ENCODE measurements around the gene OXGR1. TPM values are rescaled to one million over a fixed set of nuclear protein-coding genes. Genes with fewer than 3 reads are reported as not detected.
A peak's percentile ranks its signal among the peaks of the same experiment; 100 is the strongest.

Gene OXGR1
- total and polyA plus RNA-seq, 3 donors from 2014 or later: 0.13 to 0.43 TPM; not detected in 1

DNA sequence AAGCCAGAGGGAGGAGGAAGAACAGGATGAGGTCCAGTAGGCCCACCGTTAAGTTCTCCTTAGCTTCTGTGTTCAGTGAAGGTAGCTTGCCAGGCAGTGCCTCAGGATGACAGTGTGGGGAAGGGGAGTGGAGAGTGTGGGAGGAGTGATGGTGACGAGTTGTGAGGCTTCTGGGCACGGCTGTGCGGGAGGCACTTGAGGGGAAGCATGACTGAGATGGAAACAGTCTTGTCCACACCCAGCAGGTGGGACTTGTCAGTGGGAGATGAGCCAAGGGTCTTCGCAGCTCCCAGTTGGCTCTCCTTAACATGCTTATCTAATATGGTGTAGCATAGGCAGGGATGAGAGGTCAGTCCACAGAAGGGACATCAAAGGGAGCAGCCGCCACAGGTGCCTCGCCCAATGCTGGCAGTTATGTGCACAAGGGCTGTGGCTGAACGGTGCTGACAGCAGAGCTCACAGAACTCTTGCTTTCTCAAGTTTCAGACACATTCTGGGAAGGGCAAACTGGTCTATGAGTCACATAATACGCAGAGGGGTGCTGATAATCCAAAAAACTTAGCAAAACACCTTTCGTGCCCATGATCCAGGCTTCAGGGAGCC is 47.5 kb downstream of the OXGR1 start:
- H3K9me3 ChIP-seq: no peaks in the 10 kb centered on the region
- H3K27ac ChIP-seq: no peak overlapping the region
- H3K4me3 ChIP-seq: peak overlapping the region in 1 of 2 donors; percentile 38
- no peaks in the 10 kb centered on the region for H3K4me1 ChIP-seq
- intact Hi-C loops (cut with DNase I; ENCODE audit: low total_unique reads): no loop called here
- H3K27me3 ChIP-seq: no peaks in the 10 kb centered on the region
- TF ChIP-seq, protein P1, sequence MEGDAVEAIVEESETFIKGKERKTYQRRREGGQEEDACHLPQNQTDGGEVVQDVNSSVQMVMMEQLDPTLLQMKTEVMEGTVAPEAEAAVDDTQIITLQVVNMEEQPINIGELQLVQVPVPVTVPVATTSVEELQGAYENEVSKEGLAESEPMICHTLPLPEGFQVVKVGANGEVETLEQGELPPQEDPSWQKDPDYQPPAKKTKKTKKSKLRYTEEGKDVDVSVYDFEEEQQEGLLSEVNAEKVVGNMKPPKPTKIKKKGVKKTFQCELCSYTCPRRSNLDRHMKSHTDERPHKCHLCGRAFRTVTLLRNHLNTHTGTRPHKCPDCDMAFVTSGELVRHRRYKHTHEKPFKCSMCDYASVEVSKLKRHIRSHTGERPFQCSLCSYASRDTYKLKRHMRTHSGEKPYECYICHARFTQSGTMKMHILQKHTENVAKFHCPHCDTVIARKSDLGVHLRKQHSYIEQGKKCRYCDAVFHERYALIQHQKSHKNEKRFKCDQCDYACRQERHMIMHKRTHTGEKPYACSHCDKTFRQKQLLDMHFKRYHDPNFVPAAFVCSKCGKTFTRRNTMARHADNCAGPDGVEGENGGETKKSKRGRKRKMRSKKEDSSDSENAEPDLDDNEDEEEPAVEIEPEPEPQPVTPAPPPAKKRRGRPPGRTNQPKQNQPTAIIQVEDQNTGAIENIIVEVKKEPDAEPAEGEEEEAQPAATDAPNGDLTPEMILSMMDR (IDR thresholded peaks at IDR 0.05): no peak
- TF ChIP-seq POLR2A (IDR thresholded peaks at IDR 0.05): no peak
- no peak for DNase-seq
- 44 to 61% methylated on average over 10 of the region's 10 CpGs for WGBS, 2 donors
- H3K36me3 ChIP-seq (ENCODE audit: low read depth, missing control alignments): no peaks in the 10 kb centered on the region

DNA sequence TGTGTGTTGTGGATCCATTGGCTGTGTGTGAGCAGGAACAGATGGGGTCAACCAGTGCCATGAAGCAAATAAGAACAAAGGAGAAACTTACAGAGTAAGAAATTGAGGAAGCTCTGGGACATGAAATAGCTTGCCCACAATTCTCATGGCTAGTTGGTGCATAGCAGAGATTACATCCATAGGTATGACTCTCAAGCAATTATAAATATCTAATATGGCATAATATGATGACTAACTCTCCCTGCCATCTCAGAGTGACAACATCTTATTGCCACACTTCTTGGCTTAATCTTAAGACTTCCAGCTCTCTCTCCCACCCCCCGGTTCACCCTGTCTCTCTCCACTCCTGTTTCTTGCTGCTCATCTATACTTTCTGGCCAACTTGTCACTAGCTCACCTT is 53.3 kb downstream of the OXGR1 start:
- intact Hi-C loops (cut with DNase I; ENCODE audit: low total_unique reads): no loop called here
- WGBS, 2 donors: 88 to 100% methylated on average over 1 of the region's 1 CpG
- H3K27me3 ChIP-seq: no peaks in the 10 kb centered on the region

DNA sequence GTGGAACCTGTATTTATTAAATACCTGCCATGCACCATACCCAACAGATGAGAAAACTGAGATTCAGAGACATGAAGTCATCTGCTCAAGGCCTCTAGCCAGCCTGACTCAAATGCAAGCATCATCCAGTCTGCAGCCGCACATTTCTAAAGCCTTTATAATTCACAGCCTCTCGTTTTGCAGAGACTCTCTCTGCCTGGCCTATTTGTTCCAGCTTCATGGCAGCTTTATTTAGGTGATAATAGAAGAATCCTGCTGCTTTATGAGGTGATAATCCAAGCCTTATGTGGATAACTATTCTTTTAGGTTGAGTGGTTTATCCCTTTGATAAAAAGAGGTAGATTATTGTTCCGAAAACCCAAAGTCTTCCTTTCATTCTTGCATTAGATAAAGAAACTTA is 58.4 kb downstream of the OXGR1 start:
- H3K27ac ChIP-seq: no peak overlapping the region
- H3K9me3 ChIP-seq: no peaks in the 10 kb centered on the region
- no peaks in the 10 kb centered on the region for H3K27me3 ChIP-seq
- H3K4me3 ChIP-seq: no peak overlapping the region
- 75 to 77% methylated on average over 3 of the region's 3 CpGs for whole genome bisulfite sequencing, 2 donors
- no peak for TF ChIP-seq POLR2A (IDR thresholded peaks at IDR 0.05)
- TF ChIP-seq, protein P1 (IDR thresholded peaks at IDR 0.05): no peak
- no peaks in the 10 kb centered on the region for H3K36me3 ChIP-seq (ENCODE audit: low read depth, missing control alignments)
- no peaks in the 10 kb centered on the region for H3K4me1 ChIP-seq
- no peak for DNase-seq
- intact Hi-C loops (cut with DNase I; ENCODE audit: low total_unique reads): no loop called here

More for the DNA sequence above, 53.3 kb downstream of the OXGR1 start:
- no peaks in the 10 kb centered on the region for H3K36me3 ChIP-seq (ENCODE audit: low read depth, missing control alignments)
- H3K4me3 ChIP-seq: no peak overlapping the region
- H3K4me1 ChIP-seq: no peaks in the 10 kb centered on the region
- no peak for DNase-seq
- no peak for TF ChIP-seq POLR2A (IDR thresholded peaks at IDR 0.05)
- no peak overlapping the region for H3K27ac ChIP-seq
- H3K9me3 ChIP-seq: no peaks in the 10 kb centered on the region

Small RNAs within 50 kb of the gene (small RNA-seq; reads per million reads assigned to genes)
- gene RN7SKP7: 0 reads per million in 2 donors

Other genes with a start within 250 kb of the OXGR1 start
- gene MBNL2, start 227.9 kb upstream of the OXGR1 start, total RNA-seq: 10 to 100 TPM; 69.4 to 83.0 TPM
- gene MBNL2, start 227.9 kb upstream of the OXGR1 start, polyA plus RNA-seq (ENCODE audit: insufficient read depth, low read depth, low replicate concordance): 21.5 TPM